Thoracic aorta (tissue), 2 donors: ENCODE results near the gene PDE8A. TPM values are rescaled to one million over a fixed set of nuclear protein-coding genes. Genes with fewer than 3 reads are reported as not detected.
A peak's percentile ranks its signal among the peaks of the same experiment; 100 is the strongest.

Experiments
- ATAC-seq: fragments of 150-250 bp; one replicate; pipeline ENCODE4 v1.8.0; 2017; ENCODE audit warnings: low read depth; ENCODE audit not compliant: insufficient number of reproducible peaks, low FRiP score
- DNase-seq: peaks from one replicate; pipeline ENCODE4 v3.0.0-alpha.2; 2020; ENCODE audit warnings: low spot score
- H3K27ac ChIP-seq, 2 donors: fragments of 200-600 bp; sonication (generic); 1 replicate in 1 of 2; 2 replicates in 1 of 2; pipeline ENCODE4 v1.5.1; 2016; ENCODE audit warnings: mild to moderate bottlenecking in 2 of 2, moderate library complexity in 2 of 2
- H3K27me3 ChIP-seq: fragments of 200-600 bp; sonication (generic); replicated peaks from 2 replicates; pipeline ENCODE4 v1.6.0; 2016; ENCODE audit warnings: mild to moderate bottlenecking; ENCODE audit not compliant: insufficient read depth
- H3K36me3 ChIP-seq: fragments of 200-600 bp; sonication (generic); one replicate; pipeline ENCODE4 v1.5.1; 2016
- H3K4me1 ChIP-seq, 2 donors: fragments of 200-600 bp; sonication (generic); 1 replicate in 1 of 2; 2 replicates in 1 of 2; pipeline versions ENCODE4 v1.5.1 to v1.6.0; 2016; ENCODE audit warnings: low read depth in 2 of 2, mild to moderate bottlenecking in 1 of 2; ENCODE audit not compliant: control insufficient read depth in 1 of 2
- H3K4me3 ChIP-seq: fragments of 200-600 bp; sonication (generic); 2 replicates; pipeline ENCODE4 v1.5.1; 2016; ENCODE audit warnings: mild to moderate bottlenecking
- H3K9me3 ChIP-seq: fragments of 200-600 bp; sonication (generic); 2 replicates; pipeline ENCODE4 v1.5.1; 2016
- total RNA-seq, 2 donors: library from RNA; depleted of rRNA; stranded (reverse); fragments of >200 nt; gene quantifications; one replicate each; pipeline versions ENCODE4 v1.1.0 to v1.2.3, GENCODE V29; 2016
- TF ChIP-seq, protein P1 (sequence below): fragments of 200-600 bp; sonication (generic); IDR thresholded peaks from one replicate; pipeline ENCODE4 v1.5.1; 2019; ENCODE audit warnings: antibody characterized with exemption

PDE8A gene
- total RNA-seq, 2 donors from 2014 or later = 35.1 to 43.7 TPM

DNA sequence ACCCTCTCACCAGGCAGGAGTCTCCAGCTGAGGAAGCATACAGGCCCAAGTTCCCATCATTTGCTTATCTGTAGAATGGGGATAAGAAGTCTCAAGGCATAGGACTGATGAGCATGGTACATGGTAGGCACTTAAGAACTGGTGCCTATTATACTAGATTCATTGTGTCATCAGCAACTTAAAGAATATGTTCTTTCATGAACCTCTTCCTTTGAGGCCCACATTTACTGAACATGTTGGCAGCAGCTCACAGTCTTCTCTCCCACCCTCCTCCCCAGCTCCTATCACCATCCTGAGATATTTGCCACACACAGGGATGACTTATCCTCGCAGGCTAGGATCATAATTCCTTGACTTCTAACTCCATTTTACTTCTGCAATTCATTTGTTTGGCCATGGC lies 142.5 kb downstream of the PDE8A start:
- H3K9me3 ChIP-seq = no peaks in the 10 kb centered on the region
- peaks cover 34% of the 10 kb centered on the region for H3K36me3 ChIP-seq
- TF ChIP-seq, protein P1, sequence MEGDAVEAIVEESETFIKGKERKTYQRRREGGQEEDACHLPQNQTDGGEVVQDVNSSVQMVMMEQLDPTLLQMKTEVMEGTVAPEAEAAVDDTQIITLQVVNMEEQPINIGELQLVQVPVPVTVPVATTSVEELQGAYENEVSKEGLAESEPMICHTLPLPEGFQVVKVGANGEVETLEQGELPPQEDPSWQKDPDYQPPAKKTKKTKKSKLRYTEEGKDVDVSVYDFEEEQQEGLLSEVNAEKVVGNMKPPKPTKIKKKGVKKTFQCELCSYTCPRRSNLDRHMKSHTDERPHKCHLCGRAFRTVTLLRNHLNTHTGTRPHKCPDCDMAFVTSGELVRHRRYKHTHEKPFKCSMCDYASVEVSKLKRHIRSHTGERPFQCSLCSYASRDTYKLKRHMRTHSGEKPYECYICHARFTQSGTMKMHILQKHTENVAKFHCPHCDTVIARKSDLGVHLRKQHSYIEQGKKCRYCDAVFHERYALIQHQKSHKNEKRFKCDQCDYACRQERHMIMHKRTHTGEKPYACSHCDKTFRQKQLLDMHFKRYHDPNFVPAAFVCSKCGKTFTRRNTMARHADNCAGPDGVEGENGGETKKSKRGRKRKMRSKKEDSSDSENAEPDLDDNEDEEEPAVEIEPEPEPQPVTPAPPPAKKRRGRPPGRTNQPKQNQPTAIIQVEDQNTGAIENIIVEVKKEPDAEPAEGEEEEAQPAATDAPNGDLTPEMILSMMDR = no peak
- DNase-seq (no peak), ATAC-seq (no peak)
- H3K27me3 ChIP-seq = no peaks in the 10 kb centered on the region
- peaks cover 0 to 3% of the 10 kb centered on the region in 2 donors for H3K4me1 ChIP-seq
- H3K4me3 ChIP-seq = no peak overlapping the region
- no peak overlapping the region for H3K27ac ChIP-seq

DNA sequence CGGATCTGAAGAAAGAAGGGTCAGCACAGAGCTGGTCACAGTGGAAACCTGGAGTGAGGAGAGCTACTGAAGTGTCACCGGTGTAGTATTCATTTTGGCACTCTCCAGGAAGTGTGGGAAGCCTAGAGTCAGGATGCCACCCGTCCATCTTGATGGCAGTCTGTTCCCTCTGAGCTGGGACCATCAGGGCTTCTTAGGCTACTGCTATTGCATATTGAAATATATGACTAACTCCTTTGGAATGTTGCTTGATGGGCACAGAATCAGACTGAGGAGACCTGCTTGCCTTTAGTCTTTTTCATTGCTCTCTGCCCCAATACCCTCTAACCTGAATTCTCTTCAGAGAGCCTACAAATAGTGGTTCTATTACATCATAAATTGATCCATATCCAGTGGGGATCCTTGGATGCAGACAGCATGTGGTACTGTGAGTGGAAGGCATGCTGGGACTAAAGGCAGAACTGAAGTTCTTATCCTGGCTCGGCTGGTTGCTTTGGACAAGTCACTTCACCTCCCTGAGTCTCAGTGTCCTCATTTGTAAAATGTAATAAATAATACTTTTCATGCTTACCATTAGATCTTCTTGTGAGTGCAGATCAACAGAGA lies 143.5 kb downstream of the PDE8A start:
- ATAC-seq (peak; percentile 50), DNase-seq (no peak)
- TF ChIP-seq, protein P1 = no peak
- Histone ChIP-seq H3K4me1 (peaks cover 0 to 3% of the 10 kb centered on the region in 2 donors), H3K9me3 (no peaks in the 10 kb centered on the region), H3K36me3 (peaks cover 34% of the 10 kb centered on the region), H3K27me3 (no peaks in the 10 kb centered on the region), H3K4me3 (no peak overlapping the region), H3K27ac (no peak overlapping the region)

DNA sequence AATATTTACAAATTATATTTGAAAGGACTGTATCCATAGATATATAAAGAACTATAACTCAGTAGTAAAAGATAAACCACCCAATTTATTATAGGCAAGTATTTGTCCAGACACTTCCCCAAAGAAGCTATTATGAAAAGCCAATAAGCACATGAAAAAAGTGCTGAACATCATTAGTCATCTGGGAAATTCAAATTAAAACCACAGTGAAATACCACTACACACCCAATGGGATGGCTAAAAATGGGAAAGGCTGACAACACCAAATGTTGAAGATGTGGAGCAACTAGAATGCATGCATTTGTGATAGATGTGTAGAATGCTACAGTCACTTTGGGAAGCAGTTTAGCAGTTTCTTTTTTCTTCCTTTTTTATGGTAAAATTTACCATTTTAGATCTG lies 147.0 kb downstream of the PDE8A start:
- Histone ChIP-seq H3K27me3 (no peaks in the 10 kb centered on the region), H3K36me3 (peaks cover 23% of the 10 kb centered on the region), H3K4me1 (peaks cover 0 to 3% of the 10 kb centered on the region in 2 donors), H3K27ac (no peak overlapping the region), H3K4me3 (no peak overlapping the region), H3K9me3 (no peaks in the 10 kb centered on the region)
- ATAC-seq = no peak
- no peak for DNase-seq
- TF ChIP-seq, protein P1 = no peak

DNA sequence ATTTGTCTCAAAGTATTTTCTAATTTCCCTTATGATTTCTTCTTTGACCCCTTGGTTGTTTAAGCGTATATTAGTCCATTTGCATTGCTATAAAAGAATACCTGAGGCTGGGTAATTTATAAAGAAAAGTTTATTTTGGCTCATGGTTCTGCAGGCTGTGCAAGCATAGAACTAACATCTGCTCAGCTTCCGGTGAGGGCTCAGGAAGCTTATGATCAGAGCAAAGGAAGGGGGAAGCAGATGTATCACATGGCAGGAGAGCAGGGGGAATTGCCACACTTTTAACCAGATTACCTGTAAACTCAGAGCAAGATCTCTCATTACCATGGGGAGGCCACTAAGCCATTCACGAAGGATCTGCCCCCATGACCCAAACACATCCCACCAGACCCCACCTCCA lies 148.2 kb downstream of the PDE8A start:
- no peaks in the 10 kb centered on the region for H3K27me3 ChIP-seq
- TF ChIP-seq, protein P1 = no peak
- peaks cover 0 to under 1% of the 10 kb centered on the region in 2 donors for H3K4me1 ChIP-seq
- H3K27ac ChIP-seq = no peak overlapping the region
- no peaks in the 10 kb centered on the region for H3K9me3 ChIP-seq
- peaks cover 17% of the 10 kb centered on the region for H3K36me3 ChIP-seq
- DNase-seq (no peak), ATAC-seq (no peak)
- H3K4me3 ChIP-seq = no peak overlapping the region

DNA sequence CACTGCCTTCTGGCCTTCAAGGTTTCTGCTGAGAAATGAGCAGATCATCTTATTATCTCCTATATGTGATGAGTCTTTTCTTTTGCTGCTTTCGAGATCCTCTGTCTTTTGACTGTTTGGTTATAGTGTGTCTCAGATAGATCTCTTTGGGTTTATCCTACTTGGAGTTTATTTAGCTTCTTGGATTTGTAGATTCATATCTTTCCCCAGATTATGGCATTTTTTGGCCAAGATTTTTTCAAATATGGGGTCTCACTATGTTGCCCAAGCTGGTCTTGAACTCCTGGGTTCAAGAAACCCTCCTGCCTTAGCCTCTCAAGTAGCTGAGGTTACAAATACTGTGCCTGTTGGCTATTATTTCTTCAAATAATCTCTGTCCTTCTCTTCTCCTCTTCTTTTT lies 150.3 kb downstream of the PDE8A start:
- Histone ChIP-seq H3K4me1 (no peaks in the 10 kb centered on the region), H3K9me3 (no peaks in the 10 kb centered on the region), H3K27me3 (no peaks in the 10 kb centered on the region), H3K36me3 (peaks cover 19% of the 10 kb centered on the region), H3K27ac (no peak overlapping the region), H3K4me3 (no peak overlapping the region)
- no peak for ATAC-seq
- TF ChIP-seq, protein P1 = no peak
- no peak for DNase-seq
